Peyer's patch (tissue), 4 donors: ENCODE measurements around the gene RELA. TPM values are rescaled to one million over a fixed set of nuclear protein-coding genes. Genes with fewer than 3 reads are reported as not detected.

Source experiments
- DNase-seq, 3 donors: peaks; one replicate each; pipeline ENCODE4 v3.0.0-alpha.2; 2017 to 2019
- H3K27ac ChIP-seq, 4 donors: fragments of 200-600 bp; sonication (generic); one replicate each; pipeline ENCODE4 v1.5.1; 2016 to 2019
- H3K27me3 ChIP-seq, 2 donors: fragments of 200-600 bp; sonication (generic); one replicate each; pipeline ENCODE4 v1.5.1; 2019
- H3K36me3 ChIP-seq, 3 donors: fragments of 200-600 bp; sonication (generic); one replicate each; pipeline ENCODE4 v1.5.1; 2016 to 2019
- H3K4me1 ChIP-seq, 4 donors: fragments of 200-600 bp; sonication (generic); one replicate each; pipeline ENCODE4 v1.5.1; 2016 to 2019
- H3K4me3 ChIP-seq, 4 donors: fragments of 200-600 bp; sonication (generic); 1 replicate in 3 of 4; 2 replicates in 1 of 4; pipeline ENCODE4 v1.5.1; 2016 to 2019; ENCODE audit warnings: mild to moderate bottlenecking in 1 of 4
- H3K9me3 ChIP-seq, 4 donors: fragments of 200-600 bp; sonication (generic); one replicate each; pipeline ENCODE4 v1.5.1; 2016 to 2019; ENCODE audit warnings: mild to moderate bottlenecking in 1 of 4
- POLR2A ChIP-seq, 2 donors: fragments of 450-650 bp; IDR thresholded peaks; one replicate each; pipeline ENCODE4 v1.5.1; 2017; ENCODE audit warnings: antibody characterized with exemption in 2 of 2, mild to moderate bottlenecking in 2 of 2, moderate library complexity in 2 of 2
- total RNA-seq, 4 donors: library from RNA; depleted of rRNA; stranded (reverse); fragments of >200 nt; gene quantifications; one replicate each; pipeline ENCODE4 v1.1.0, GENCODE V29; 2016
- TF ChIP-seq, protein P1 (sequence below), 6 experiments: fragments of 450-650 bp in 4 of 6; fragments of 200-600 bp in 2 of 6; sonication (generic) in 1 of 6; IDR thresholded peaks; one replicate each; pipeline ENCODE4 v1.5.1; 2017 to 2019; ENCODE audit warnings: antibody characterized with exemption in 6 of 6, mild to moderate bottlenecking in 3 of 6, moderate library complexity in 1 of 6

Gene RELA
- total RNA-seq, 4 donors from 2014 or later: 46.6 to 86.9 (median 59.7) TPM

DNA sequence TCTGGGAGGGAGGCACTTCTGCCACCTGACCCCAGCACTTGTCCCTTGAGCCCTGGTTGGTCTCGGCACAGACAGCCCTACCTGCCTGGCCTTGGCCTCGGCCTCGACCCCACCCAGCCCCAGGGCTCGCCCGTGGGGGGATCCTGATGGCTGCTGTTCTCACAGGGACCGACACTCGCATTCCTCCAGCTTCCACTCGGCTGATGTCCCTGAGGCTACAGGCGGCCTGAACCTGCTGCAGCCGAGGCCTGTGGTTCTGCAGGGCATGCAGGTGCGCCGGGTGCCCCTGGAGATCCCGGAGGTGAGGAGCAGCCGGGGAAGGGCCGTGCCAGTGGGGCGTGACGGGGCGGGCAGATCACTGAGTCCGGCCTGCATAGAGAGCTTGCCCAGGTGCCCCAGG lies 42.0 kb downstream of the RELA start:
- Histone ChIP-seq H3K4me1 (peaks cover 0 to 14% (median 13%) of the 10 kb centered on the region in 4 donors), H3K36me3 (peaks cover 0 to 87% (median 0%) of the 10 kb centered on the region in 3 donors)
- no peak for TF ChIP-seq POLR2A (IDR thresholded peaks at IDR 0.05)
- TF ChIP-seq, protein P1, sequence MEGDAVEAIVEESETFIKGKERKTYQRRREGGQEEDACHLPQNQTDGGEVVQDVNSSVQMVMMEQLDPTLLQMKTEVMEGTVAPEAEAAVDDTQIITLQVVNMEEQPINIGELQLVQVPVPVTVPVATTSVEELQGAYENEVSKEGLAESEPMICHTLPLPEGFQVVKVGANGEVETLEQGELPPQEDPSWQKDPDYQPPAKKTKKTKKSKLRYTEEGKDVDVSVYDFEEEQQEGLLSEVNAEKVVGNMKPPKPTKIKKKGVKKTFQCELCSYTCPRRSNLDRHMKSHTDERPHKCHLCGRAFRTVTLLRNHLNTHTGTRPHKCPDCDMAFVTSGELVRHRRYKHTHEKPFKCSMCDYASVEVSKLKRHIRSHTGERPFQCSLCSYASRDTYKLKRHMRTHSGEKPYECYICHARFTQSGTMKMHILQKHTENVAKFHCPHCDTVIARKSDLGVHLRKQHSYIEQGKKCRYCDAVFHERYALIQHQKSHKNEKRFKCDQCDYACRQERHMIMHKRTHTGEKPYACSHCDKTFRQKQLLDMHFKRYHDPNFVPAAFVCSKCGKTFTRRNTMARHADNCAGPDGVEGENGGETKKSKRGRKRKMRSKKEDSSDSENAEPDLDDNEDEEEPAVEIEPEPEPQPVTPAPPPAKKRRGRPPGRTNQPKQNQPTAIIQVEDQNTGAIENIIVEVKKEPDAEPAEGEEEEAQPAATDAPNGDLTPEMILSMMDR (IDR thresholded peaks at IDR 0.05): no peak

DNA sequence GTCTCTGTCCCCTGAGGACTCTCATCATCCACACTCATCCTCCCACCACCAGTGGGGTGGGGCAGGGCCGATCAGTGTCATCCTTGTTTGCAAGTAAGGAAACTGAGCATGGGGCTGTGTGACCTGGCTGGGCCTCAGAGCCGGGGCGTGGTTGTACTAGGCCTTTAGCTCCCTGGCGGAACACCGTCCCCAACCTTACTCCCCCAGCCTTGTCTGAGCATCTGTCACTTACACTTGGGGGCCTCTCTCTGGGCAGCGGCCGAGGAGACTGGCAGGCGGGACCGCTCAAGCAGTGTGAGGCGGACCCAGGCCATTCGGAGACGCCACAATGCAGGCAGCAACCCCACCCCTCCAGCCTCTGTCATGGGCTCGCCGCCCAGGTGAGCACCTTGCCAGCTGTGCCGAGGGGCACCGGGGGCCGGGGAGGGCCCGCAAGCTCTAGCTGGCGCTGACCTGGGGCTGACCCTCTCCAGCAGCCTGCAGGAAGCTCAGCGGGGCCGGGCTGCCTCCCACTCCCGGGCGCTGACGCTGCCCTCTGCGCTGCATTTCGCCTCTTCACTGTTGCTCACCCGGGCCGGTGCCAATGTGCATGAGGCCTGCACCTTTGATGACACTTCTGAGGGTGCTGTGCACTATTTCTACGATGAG lies 43.3 kb downstream of the RELA start:
- no peak for DNase-seq
- H3K4me1 ChIP-seq: peaks cover 0 to 14% (median 13%) of the 10 kb centered on the region in 4 donors
- H3K4me3 ChIP-seq: no peak overlapping the region
- TF ChIP-seq POLR2A (IDR thresholded peaks at IDR 0.05): no peak
- TF ChIP-seq, protein P1 (IDR thresholded peaks at IDR 0.05): no peak
- H3K36me3 ChIP-seq: peaks cover 0 to 74% (median 0%) of the 10 kb centered on the region in 3 donors
- no peaks in the 10 kb centered on the region for H3K9me3 ChIP-seq
- H3K27me3 ChIP-seq: no peaks in the 10 kb centered on the region
- no peak overlapping the region for H3K27ac ChIP-seq

More for the DNA sequence above, 42.0 kb downstream of the RELA start:
- Histone ChIP-seq H3K4me3 (no peak overlapping the region), H3K9me3 (no peaks in the 10 kb centered on the region), H3K27me3 (no peaks in the 10 kb centered on the region), H3K27ac (no peak overlapping the region)
- DNase-seq: no peak

DNA sequence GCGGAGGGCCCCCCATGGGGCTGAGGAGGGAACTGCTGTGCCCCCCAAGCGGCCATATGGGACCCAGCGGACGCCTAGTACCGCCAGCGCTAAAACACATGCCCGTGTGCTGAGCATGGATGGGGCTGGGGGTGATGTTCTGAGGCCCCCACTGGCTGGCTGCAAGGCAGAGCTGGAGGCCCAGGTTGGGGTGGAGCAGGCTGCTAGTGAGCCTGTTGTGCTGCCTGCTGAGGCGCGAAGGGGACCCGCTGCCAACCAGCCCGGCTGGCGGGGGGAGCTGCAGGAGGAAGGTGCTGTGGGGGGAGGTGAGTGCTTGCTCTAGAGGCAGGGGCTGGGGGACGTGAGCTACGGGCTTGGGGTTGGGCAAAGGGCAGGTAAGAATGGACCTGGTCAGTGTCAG lies 44.0 kb downstream of the RELA start:
- H3K4me1 ChIP-seq: peaks cover 0 to 14% (median 13%) of the 10 kb centered on the region in 4 donors
- no peaks in the 10 kb centered on the region for H3K27me3 ChIP-seq
- TF ChIP-seq POLR2A (IDR thresholded peaks at IDR 0.05): no peak
- TF ChIP-seq, protein P1 (IDR thresholded peaks at IDR 0.05): no peak
- no peak for DNase-seq
- no peak overlapping the region for H3K4me3 ChIP-seq
- no peak overlapping the region for H3K27ac ChIP-seq
- H3K9me3 ChIP-seq: no peaks in the 10 kb centered on the region
- peaks cover 0 to 68% (median 0%) of the 10 kb centered on the region in 3 donors for H3K36me3 ChIP-seq

DNA sequence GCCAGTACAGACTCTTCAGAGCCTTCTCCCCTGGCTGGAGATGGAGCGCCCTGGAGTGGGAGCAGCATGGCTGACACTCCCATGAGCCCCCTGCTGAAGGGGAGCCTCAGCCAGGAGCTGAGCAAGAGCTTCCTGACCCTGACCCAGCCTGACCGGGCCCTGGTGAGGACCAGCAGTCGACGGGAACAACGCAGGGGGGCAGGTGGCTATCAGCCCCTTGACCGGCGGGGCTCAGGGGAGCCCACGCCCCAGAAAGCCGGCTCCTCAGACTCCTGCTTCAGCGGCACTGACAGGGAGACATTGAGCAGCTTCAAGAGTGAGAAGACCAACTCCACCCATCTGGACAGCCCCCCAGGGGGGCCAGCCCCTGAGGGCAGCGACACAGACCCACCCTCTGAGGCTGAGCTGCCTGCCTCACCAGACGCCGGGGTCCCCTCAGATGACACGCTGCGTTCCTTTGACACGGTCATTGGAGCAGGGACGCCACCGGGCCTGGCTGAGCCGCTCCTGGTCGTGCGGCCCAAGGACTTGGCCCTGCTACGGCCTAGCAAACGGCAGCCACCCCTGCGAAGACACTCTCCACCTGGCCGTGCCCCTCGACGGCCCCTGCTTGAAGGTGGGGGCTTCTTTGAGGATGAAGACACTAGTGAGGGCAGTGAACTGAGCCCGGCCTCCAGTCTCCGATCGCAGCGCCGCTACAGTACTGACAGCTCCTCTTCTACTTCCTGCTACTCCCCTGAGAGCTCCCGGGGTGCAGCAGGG lies 44.5 kb downstream of the RELA start:
- Histone ChIP-seq H3K27me3 (no peaks in the 10 kb centered on the region), H3K36me3 (peaks cover 0 to 62% (median 0%) of the 10 kb centered on the region in 3 donors), H3K9me3 (no peaks in the 10 kb centered on the region), H3K4me3 (no peak overlapping the region), H3K27ac (no peak overlapping the region), H3K4me1 (peaks cover 0 to 18% (median 15%) of the 10 kb centered on the region in 4 donors)
- DNase-seq: no peak
- no peak for TF ChIP-seq POLR2A (IDR thresholded peaks at IDR 0.05)
- TF ChIP-seq, protein P1 (IDR thresholded peaks at IDR 0.05): no peak

DNA sequence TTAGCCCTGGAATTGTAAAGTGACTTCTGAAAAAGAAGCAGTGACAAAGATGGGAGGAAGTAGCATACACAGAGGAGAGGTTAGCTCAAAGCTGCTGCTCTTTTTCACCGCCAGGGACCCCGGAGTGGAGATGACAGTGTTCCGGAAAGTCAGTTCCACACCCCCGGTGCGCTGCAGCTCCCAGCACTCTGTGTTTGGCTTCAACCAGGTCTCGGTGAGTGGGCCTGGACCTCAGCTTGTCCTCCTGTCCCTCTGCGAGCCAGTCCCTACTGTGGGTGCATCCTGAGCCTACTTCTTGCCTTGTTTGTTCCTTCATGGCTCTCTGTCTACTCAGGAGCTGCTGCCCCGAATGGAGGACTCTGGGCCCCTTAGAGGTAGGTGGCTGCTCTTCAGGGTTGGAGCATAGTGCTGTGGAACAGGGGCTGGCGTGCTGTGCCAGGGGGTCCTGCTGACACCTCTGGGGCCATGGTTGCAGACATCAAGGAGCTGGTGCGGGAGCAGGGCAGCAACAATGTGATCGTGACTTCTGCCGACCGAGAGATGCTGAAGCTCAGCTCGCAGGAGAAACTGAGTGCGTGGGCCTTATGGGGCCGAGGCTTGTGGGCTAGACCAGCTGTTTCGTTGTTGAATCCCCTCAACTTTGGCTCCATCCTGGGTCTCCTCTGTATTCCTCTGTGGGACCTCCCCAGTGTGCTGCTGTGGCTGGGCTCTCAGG lies 45.4 kb downstream of the RELA start:
- no peak for DNase-seq
- Histone ChIP-seq H3K4me3 (peak overlapping the region in 2 of 4 donors; percentile 94 to 97), H3K9me3 (no peaks in the 10 kb centered on the region), H3K4me1 (peaks cover 0 to 27% (median 24%) of the 10 kb centered on the region in 4 donors), H3K36me3 (peaks cover 0 to 59% (median 0%) of the 10 kb centered on the region in 3 donors), H3K27me3 (no peaks in the 10 kb centered on the region), H3K27ac (no peak overlapping the region)
- no peak for TF ChIP-seq POLR2A (IDR thresholded peaks at IDR 0.05)
- TF ChIP-seq, protein P1 (IDR thresholded peaks at IDR 0.05): no peak
